Gastrocnemius medialis (tissue), 4 donors: ENCODE measurements around the gene SPRY4. TPM values are rescaled to one million over a fixed set of nuclear protein-coding genes. Genes with fewer than 3 reads are reported as not detected.

Experiments used
- ATAC-seq, 2 donors: fragments of 150-250 bp; one replicate each; pipeline ENCODE4 v1.9.1; 2016
- DNase-seq, 2 donors: peaks; one replicate each; pipeline ENCODE4 v3.0.0-alpha.2; 2019
- H3K27ac ChIP-seq, 4 donors: fragments of 200-600 bp; sonication (generic); 1 replicate in 1 of 4; 2 replicates in 3 of 4; pipeline ENCODE4 v1.5.1; 2016 to 2018; ENCODE audit warnings: mild to moderate bottlenecking in 2 of 4, moderate library complexity in 1 of 4
- H3K27me3 ChIP-seq, 3 donors: fragments of 200-600 bp; sonication (generic) in 2 of 3; 1 replicate in 1 of 3; 2 replicates in 2 of 3; pipeline versions ENCODE4 v1.5.1 to v1.6.0; 2016 to 2019; ENCODE audit warnings: mild to moderate bottlenecking in 1 of 3, moderate library complexity in 1 of 3
- H3K36me3 ChIP-seq, 2 donors: fragments of 200-600 bp; sonication (generic) in 1 of 2; one replicate each; pipeline ENCODE4 v1.5.1; 2017 to 2018
- H3K4me1 ChIP-seq, 2 donors: fragments of 200-600 bp; sonication (generic) in 1 of 2; one replicate each; pipeline ENCODE4 v1.5.1; 2016 to 2017; ENCODE audit warnings: mild to moderate bottlenecking in 2 of 2
- H3K4me3 ChIP-seq, 4 donors: fragments of 200-600 bp; sonication (generic) in 3 of 4; 1 replicate in 1 of 4; 2 replicates in 3 of 4; pipeline ENCODE4 v1.5.1; 2016 to 2019; ENCODE audit warnings: mild to moderate bottlenecking in 2 of 4
- H3K9me3 ChIP-seq, 3 donors: fragments of 200-600 bp; sonication (generic) in 2 of 3; 1 replicate in 1 of 3; 2 replicates in 2 of 3; pipeline ENCODE4 v1.5.1; 2016 to 2019
- POLR2A ChIP-seq, 2 donors: fragments of 450-650 bp; IDR thresholded peaks; one replicate each; pipeline ENCODE4 v1.6.1; 2017; ENCODE audit warnings: antibody characterized with exemption in 2 of 2, mild to moderate bottlenecking in 2 of 2, moderate library complexity in 2 of 2
- in situ Hi-C, 4 donors: fragments of 200-750 bp; cut with MboI; loops; one replicate each; pipeline versions ENCODE4 v1.15.0 to v1.8.0; 2017; ENCODE audit warnings: low sequenced_read_pairs in 4 of 4
- intact Hi-C: fragments of 100-400 bp; cut with DNase I; formaldehyde crosslinking; loops from one replicate; pipeline ENCODE4 v1.15.1; 2023; ENCODE audit warnings: low total_unique reads
- total RNA-seq, 4 donors: library from RNA; depleted of rRNA; stranded (reverse); fragments of >200 nt; gene quantifications; one replicate each; pipeline versions ENCODE4 v1.1.0 to v1.2.3, GENCODE V29; 2016
- TF ChIP-seq, protein P1 (sequence below), 5 experiments: fragments of 450-650 bp in 3 of 5; fragments of 200-600 bp in 2 of 5; sonication (generic) in 2 of 5; IDR thresholded peaks in 4 of 5; conservative IDR thresholded peaks in 1 of 5; 1 replicate in 4 of 5; 2 replicates in 1 of 5; pipeline ENCODE4 v1.5.1; 2016 to 2019; ENCODE audit warnings: antibody characterized with exemption in 5 of 5, mild to moderate bottlenecking in 3 of 5, moderate library complexity in 3 of 5

Gene SPRY4
- total RNA-seq, 4 donors from 2014 or later: 4.3 to 6.9 (median 5.9) TPM

GRCh38 chr5:142320851-142321560 lies 3.8 kb downstream of the SPRY4 start:
- Histone ChIP-seq H3K4me3 (peak overlapping the region in 2 of 4 donors; percentile 10 to 22), H3K36me3 (no peaks in the 10 kb centered on the region), H3K9me3 (no peaks in the 10 kb centered on the region), H3K4me1 (peaks cover 55 to 60% of the 10 kb centered on the region in 2 donors), H3K27me3 (peaks cover 25 to 37% (median 32%) of the 10 kb centered on the region in 3 donors), H3K27ac (peak overlapping the region; percentile 44 to 77 (median 70))
- intact Hi-C loops: loop anchor here (10.0 kb wide), 1 partner anchor 114 kb away; no protein-coding TSS in a partner anchor
- ATAC-seq: no peak
- no peak for TF ChIP-seq POLR2A (IDR thresholded peaks at IDR 0.05)
- TF ChIP-seq, protein P1, sequence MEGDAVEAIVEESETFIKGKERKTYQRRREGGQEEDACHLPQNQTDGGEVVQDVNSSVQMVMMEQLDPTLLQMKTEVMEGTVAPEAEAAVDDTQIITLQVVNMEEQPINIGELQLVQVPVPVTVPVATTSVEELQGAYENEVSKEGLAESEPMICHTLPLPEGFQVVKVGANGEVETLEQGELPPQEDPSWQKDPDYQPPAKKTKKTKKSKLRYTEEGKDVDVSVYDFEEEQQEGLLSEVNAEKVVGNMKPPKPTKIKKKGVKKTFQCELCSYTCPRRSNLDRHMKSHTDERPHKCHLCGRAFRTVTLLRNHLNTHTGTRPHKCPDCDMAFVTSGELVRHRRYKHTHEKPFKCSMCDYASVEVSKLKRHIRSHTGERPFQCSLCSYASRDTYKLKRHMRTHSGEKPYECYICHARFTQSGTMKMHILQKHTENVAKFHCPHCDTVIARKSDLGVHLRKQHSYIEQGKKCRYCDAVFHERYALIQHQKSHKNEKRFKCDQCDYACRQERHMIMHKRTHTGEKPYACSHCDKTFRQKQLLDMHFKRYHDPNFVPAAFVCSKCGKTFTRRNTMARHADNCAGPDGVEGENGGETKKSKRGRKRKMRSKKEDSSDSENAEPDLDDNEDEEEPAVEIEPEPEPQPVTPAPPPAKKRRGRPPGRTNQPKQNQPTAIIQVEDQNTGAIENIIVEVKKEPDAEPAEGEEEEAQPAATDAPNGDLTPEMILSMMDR (IDR thresholded peaks at IDR 0.05 in 4 of 5, conservative IDR thresholded peaks at IDR 0.05 in 1 of 5): no peak
- in situ Hi-C loops: no loop called here
- no peak for DNase-seq

DNA sequence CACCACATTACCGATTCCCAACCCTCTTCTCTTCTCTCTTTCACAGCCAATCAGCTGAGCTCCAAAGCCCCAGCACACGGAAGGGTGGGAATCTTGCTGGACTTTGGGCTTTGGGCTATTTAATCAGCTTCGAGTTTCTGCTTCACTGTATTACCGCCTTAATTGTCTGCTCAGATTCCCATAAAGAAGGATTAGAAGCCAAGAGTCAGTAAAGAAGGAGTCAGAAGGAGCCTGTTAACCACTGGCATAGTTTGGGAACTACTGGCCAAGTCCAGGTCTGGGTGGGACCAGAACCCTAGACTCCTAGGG lies 4.4 kb downstream of the SPRY4 start:
- Histone ChIP-seq H3K9me3 (no peaks in the 10 kb centered on the region), H3K4me3 (peak overlapping the region in 2 of 4 donors; percentile 4 to 22), H3K4me1 (peaks cover 58 to 61% of the 10 kb centered on the region in 2 donors), H3K27me3 (peaks cover 25 to 37% (median 32%) of the 10 kb centered on the region in 3 donors), H3K27ac (peak overlapping the region; percentile 44 to 77 (median 70)), H3K36me3 (no peaks in the 10 kb centered on the region)
- DNase-seq (no peak), ATAC-seq (no peak)
- intact Hi-C loops (loop anchor here (10.0 kb wide), 1 partner anchor 114 kb away; no protein-coding TSS in a partner anchor), in situ Hi-C loops (no loop called here)
- TF ChIP-seq POLR2A (IDR thresholded peaks at IDR 0.05): no peak
- TF ChIP-seq, protein P1 (IDR thresholded peaks at IDR 0.05 in 4 of 5, conservative IDR thresholded peaks at IDR 0.05 in 1 of 5): no peak

DNA sequence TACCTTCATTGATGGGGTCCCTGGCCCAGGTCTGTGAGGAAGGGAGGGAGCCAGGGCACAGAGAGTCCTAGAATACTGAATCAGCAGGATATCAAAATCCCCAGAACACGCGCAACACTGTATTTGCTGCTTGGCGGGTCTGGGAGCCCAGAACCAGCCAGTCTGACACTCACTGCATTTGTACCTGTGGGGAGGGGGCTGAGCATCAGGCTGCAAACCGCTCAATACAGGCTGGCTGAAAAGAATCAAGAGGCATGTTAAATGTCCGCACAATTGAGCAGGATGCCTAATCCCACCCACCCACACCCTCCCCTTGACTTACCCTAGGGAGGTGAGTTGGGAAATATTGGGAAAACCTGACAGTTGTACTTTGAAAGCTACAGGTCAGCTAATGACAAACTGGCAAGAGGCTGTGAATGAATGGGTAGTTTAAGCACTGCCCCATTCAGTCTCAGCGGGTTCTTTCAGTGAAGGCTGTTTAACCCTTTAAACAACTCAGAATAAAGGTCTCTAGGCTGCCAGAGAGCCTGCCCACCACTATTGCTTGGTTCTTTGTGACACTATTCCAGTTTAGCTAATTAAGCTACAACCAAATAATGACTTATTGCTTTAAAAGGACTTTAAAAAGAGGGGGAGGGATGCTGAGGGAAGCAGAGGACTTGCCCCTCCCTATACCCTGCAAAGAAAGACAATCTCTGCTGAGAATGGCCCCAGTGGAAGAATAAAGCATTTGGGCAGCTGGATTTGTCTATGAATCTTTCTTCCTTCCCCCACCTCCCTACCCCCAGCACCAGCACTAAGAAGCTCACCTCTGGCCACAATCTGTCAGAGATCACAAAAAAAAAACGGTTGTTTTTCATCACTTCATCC lies 5.0 kb downstream of the SPRY4 start:
- no peak for DNase-seq
- H3K27ac ChIP-seq: peak overlapping the region; percentile 45 to 77 (median 70)
- intact Hi-C loops: loop anchor here (10.0 kb wide), 1 partner anchor 115 kb away; no protein-coding TSS in a partner anchor
- no peak for ATAC-seq
- H3K4me1 ChIP-seq: peaks cover 54 to 61% of the 10 kb centered on the region in 2 donors
- H3K27me3 ChIP-seq: peaks cover 25 to 37% (median 32%) of the 10 kb centered on the region in 3 donors
- in situ Hi-C loops: no loop called here
- H3K36me3 ChIP-seq: no peaks in the 10 kb centered on the region
- TF ChIP-seq POLR2A (IDR thresholded peaks at IDR 0.05): no peak
- TF ChIP-seq, protein P1 (IDR thresholded peaks at IDR 0.05 in 4 of 5, conservative IDR thresholded peaks at IDR 0.05 in 1 of 5): no peak
- no peaks in the 10 kb centered on the region for H3K9me3 ChIP-seq
- peak overlapping the region; percentile 0 to 22 (median 14) for H3K4me3 ChIP-seq

- peaks cover 51 to 62% of the 10 kb centered on the region in 2 donors for H3K4me1 ChIP-seq
- H3K36me3 ChIP-seq: no peaks in the 10 kb centered on the region
- DNase-seq (no peak), ATAC-seq (no peak)
- peak overlapping the region; percentile 45 to 77 (median 53) for H3K27ac ChIP-seq
- H3K9me3 ChIP-seq: no peaks in the 10 kb centered on the region
- peak overlapping the region in 3 of 4 donors; percentile 0 to 20 (median 9) for H3K4me3 ChIP-seq
- intact Hi-C loops: no loop called here
- TF ChIP-seq POLR2A (IDR thresholded peaks at IDR 0.05): no peak
- in situ Hi-C loops: no loop called here
- peaks cover 22 to 35% (median 30%) of the 10 kb centered on the region in 3 donors for H3K27me3 ChIP-seq
Measured at GRCh38 chr5:142319105-142319504, 5.7 kb downstream of the SPRY4 start.

- Histone ChIP-seq H3K27ac (peak overlapping the region; percentile 26 to 77 (median 45)), H3K36me3 (no peaks in the 10 kb centered on the region), H3K4me1 (peaks cover 45 to 69% of the 10 kb centered on the region in 2 donors), H3K27me3 (peaks cover 10 to 22% (median 16%) of the 10 kb centered on the region in 3 donors), H3K4me3 (no peak overlapping the region), H3K9me3 (no peaks in the 10 kb centered on the region)
- DNase-seq (no peak), ATAC-seq (no peak)
- in situ Hi-C loops (no loop called here), intact Hi-C loops (no loop called here)
- TF ChIP-seq POLR2A (IDR thresholded peaks at IDR 0.05): no peak
- TF ChIP-seq, protein P1 (IDR thresholded peaks at IDR 0.05 in 4 of 5, conservative IDR thresholded peaks at IDR 0.05 in 1 of 5): no peak
Measured at GRCh38 chr5:142317753-142318152, 7.1 kb downstream of the SPRY4 start.
